HG03520 (cell line): ENCODE measurements around the gene KCNQ1.

Experiments used
- ATAC-seq: cut with Tn5 transposase; IDR thresholded peaks from one replicate; pipeline ENCODE4 v1.9.1; 2021; ENCODE audit warnings: mild to moderate bottlenecking, moderate library complexity; ENCODE audit not compliant: unreplicated experiment

KCNQ1 gene

GRCh38 chr11:2424811-2425495 lies 19.9 kb upstream of the KCNQ1 start:
- ATAC-seq: no peak

- no peak for ATAC-seq
Measured at GRCh38 chr11:2425506-2425905, 19.3 kb upstream of the KCNQ1 start.

- no peak for ATAC-seq
Measured at GRCh38 chr11:2426221-2426620, 18.6 kb upstream of the KCNQ1 start.

- no peak for ATAC-seq
Measured at GRCh38 chr11:2426826-2427521, 17.8 kb upstream of the KCNQ1 start.

- no peak for ATAC-seq
Measured at GRCh38 chr11:2427721-2428321, 17.0 kb upstream of the KCNQ1 start.

GRCh38 chr11:2428322-2428795 lies 16.4 kb upstream of the KCNQ1 start:
- ATAC-seq: no peak

- no peak for ATAC-seq
Measured at GRCh38 chr11:2431395-2431794, 13.4 kb upstream of the KCNQ1 start.

GRCh38 chr11:2432171-2432621 lies 12.6 kb upstream of the KCNQ1 start:
- ATAC-seq: no peak

- no peak for ATAC-seq
Measured at GRCh38 chr11:2432628-2433071, 12.2 kb upstream of the KCNQ1 start.

GRCh38 chr11:2433106-2433925 lies 11.5 kb upstream of the KCNQ1 start:
- no peak for ATAC-seq

GRCh38 chr11:2434008-2434407 lies 10.8 kb upstream of the KCNQ1 start:
- no peak for ATAC-seq

- no peak for ATAC-seq
Measured at GRCh38 chr11:2434506-2435255, 10.1 kb upstream of the KCNQ1 start.

GRCh38 chr11:2435288-2436012 lies 9.4 kb upstream of the KCNQ1 start:
- ATAC-seq: no peak

- no peak for ATAC-seq
Measured at GRCh38 chr11:2436013-2436520, 8.7 kb upstream of the KCNQ1 start.

GRCh38 chr11:2436521-2437031 lies 8.2 kb upstream of the KCNQ1 start:
- no peak for ATAC-seq

- ATAC-seq: no peak
Measured at GRCh38 chr11:2437516-2437915, 7.3 kb upstream of the KCNQ1 start.

GRCh38 chr11:2439820-2440219 lies 5.0 kb upstream of the KCNQ1 start:
- ATAC-seq: no peak

- ATAC-seq: no peak
Measured at GRCh38 chr11:2440646-2441045, 4.2 kb upstream of the KCNQ1 start.

GRCh38 chr11:2441171-2441570 lies 3.6 kb upstream of the KCNQ1 start:
- no peak for ATAC-seq
